OCI-LY1 (cell line): ENCODE results near the gene HTRA3.

ENCODE experiments used
- H2AFZ ChIP-seq: fragments of 200-600 bp; sonication (generic), shearing (Covaris generic); 2 replicates; pipeline ENCODE4 v1.6.0; 2014; ENCODE audit warnings: antibody characterized with exemption, mild to moderate bottlenecking, low read length
- H3F3A ChIP-seq: fragments of 200-600 bp; sonication (generic), shearing (Covaris generic); 2 replicates; pipeline ENCODE4 v1.6.0; 2014; ENCODE audit warnings: mild to moderate bottlenecking, antibody characterized with exemption, low read length, moderate library complexity; ENCODE audit not compliant: insufficient read depth
- H3K27ac ChIP-seq: fragments of 200-600 bp; sonication (generic); 2 replicates; pipeline ENCODE4 v1.5.1; 2014; ENCODE audit warnings: low read length, mixed run types, mild to moderate bottlenecking, low read depth; ENCODE audit not compliant: poor library complexity, severe bottlenecking
- H3K27me3 ChIP-seq: fragments of 200-600 bp; sonication (generic); 2 replicates; pipeline ENCODE4 v1.6.0; 2014; ENCODE audit warnings: antibody characterized with exemption, mild to moderate bottlenecking, low read length, moderate library complexity; ENCODE audit not compliant: insufficient read depth
- H3K36me3 ChIP-seq: fragments of 200-600 bp; sonication (generic); 2 replicates; pipeline ENCODE4 v1.6.1; 2014; ENCODE audit warnings: mild to moderate bottlenecking, antibody characterized with exemption, low read length, moderate library complexity, mixed read lengths; ENCODE audit not compliant: insufficient read depth
- H3K4me1 ChIP-seq: fragments of 200-600 bp; sonication (generic); 2 replicates; pipeline ENCODE4 v1.5.1; 2014; ENCODE audit warnings: mild to moderate bottlenecking, low read length, moderate library complexity; ENCODE audit not compliant: insufficient read depth, severe bottlenecking
- H3K4me2 ChIP-seq: fragments of 200-600 bp; sonication (generic), shearing (Covaris generic); 2 replicates; pipeline ENCODE4 v1.6.1; 2014; ENCODE audit warnings: low read length
- H3K4me3 ChIP-seq: fragments of 200-600 bp; sonication (generic); 2 replicates; pipeline ENCODE4 v1.5.1; 2014; ENCODE audit warnings: low read length, low read depth, mild to moderate bottlenecking, mixed read lengths; ENCODE audit not compliant: poor library complexity, severe bottlenecking
- H3K79me2 ChIP-seq: fragments of 200-600 bp; shearing (Covaris generic); 2 replicates; pipeline ENCODE4 v1.6.1; 2016; ENCODE audit warnings: mixed run types, low read length, mixed read lengths; ENCODE audit not compliant: insufficient read depth
- H3K9ac ChIP-seq: fragments of 200-600 bp; sonication (generic), shearing (Covaris generic); 2 replicates; pipeline ENCODE4 v1.6.1; 2014; ENCODE audit warnings: mild to moderate bottlenecking, low read length, mixed read lengths
- H3K9me2 ChIP-seq: fragments of 200-600 bp; sonication (generic), shearing (Covaris generic); 2 replicates; pipeline ENCODE4 v1.6.1; 2014; ENCODE audit warnings: low read depth, mild to moderate bottlenecking, low read length, mixed read lengths
- H3K9me3 ChIP-seq: fragments of 200-600 bp; shearing (Covaris generic); 2 replicates; pipeline ENCODE4 v1.6.1; 2014; ENCODE audit warnings: low read length, mixed read lengths
- H4K20me1 ChIP-seq: fragments of 200-600 bp; sonication (generic), shearing (Covaris generic); 2 replicates; pipeline ENCODE4 v1.6.0; 2016; ENCODE audit warnings: mild to moderate bottlenecking, low read length; ENCODE audit not compliant: insufficient read depth
- EZH2 ChIP-seq: fragments of 200-600 bp; sonication (generic), shearing (Covaris generic); IDR thresholded peaks from 2 replicates; pipeline ENCODE4 v1.8.0; 2017; ENCODE audit warnings: borderline replicate concordance, mixed run types, mild to moderate bottlenecking, antibody characterized with exemption, low read length, moderate library complexity, mixed read lengths
- TF ChIP-seq, protein P1 (sequence below): fragments of 200-600 bp; sonication (generic), shearing (Covaris generic); IDR thresholded peaks from 2 replicates; pipeline ENCODE4 v1.5.1; 2017; ENCODE audit warnings: mild to moderate bottlenecking, antibody characterized with exemption, low read length, moderate library complexity, mixed read lengths

Gene HTRA3

GRCh38 chr4:8264106-8264505 is 5.4 kb upstream of the HTRA3 start:
- Histone ChIP-seq H3K9ac (no peak overlapping the region), H2AFZ (no peak overlapping the region), H3K27ac (no peak overlapping the region), H3K36me3 (no peaks in the 10 kb centered on the region), H3K4me3 (no peak overlapping the region), H4K20me1 (no peaks in the 10 kb centered on the region), H3K27me3 (no peaks in the 10 kb centered on the region), H3K79me2 (no peaks in the 10 kb centered on the region), H3K4me1 (no peaks in the 10 kb centered on the region), H3F3A (no peaks in the 10 kb centered on the region), H3K9me3 (no peaks in the 10 kb centered on the region), H3K9me2 (no peaks in the 10 kb centered on the region), H3K4me2 (no peak overlapping the region)
- TF ChIP-seq EZH2, result no peak
- TF ChIP-seq, protein P1, sequence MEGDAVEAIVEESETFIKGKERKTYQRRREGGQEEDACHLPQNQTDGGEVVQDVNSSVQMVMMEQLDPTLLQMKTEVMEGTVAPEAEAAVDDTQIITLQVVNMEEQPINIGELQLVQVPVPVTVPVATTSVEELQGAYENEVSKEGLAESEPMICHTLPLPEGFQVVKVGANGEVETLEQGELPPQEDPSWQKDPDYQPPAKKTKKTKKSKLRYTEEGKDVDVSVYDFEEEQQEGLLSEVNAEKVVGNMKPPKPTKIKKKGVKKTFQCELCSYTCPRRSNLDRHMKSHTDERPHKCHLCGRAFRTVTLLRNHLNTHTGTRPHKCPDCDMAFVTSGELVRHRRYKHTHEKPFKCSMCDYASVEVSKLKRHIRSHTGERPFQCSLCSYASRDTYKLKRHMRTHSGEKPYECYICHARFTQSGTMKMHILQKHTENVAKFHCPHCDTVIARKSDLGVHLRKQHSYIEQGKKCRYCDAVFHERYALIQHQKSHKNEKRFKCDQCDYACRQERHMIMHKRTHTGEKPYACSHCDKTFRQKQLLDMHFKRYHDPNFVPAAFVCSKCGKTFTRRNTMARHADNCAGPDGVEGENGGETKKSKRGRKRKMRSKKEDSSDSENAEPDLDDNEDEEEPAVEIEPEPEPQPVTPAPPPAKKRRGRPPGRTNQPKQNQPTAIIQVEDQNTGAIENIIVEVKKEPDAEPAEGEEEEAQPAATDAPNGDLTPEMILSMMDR, result no peak

- H2AFZ ChIP-seq, result no peak overlapping the region
- no peak overlapping the region for H3K4me2 ChIP-seq
- no peak overlapping the region for H3K4me3 ChIP-seq
- TF ChIP-seq, protein P1, result no peak
- TF ChIP-seq EZH2, result no peak
- H3K36me3 ChIP-seq, result no peaks in the 10 kb centered on the region
- H3F3A ChIP-seq, result no peaks in the 10 kb centered on the region
- H3K9me3 ChIP-seq, result no peaks in the 10 kb centered on the region
- H3K4me1 ChIP-seq, result no peaks in the 10 kb centered on the region
- H3K79me2 ChIP-seq, result no peaks in the 10 kb centered on the region
- no peak overlapping the region for H3K9ac ChIP-seq
- no peaks in the 10 kb centered on the region for H3K27me3 ChIP-seq
- H3K27ac ChIP-seq, result no peak overlapping the region
- H4K20me1 ChIP-seq, result no peaks in the 10 kb centered on the region
- no peaks in the 10 kb centered on the region for H3K9me2 ChIP-seq
Observed at GRCh38 chr4:8265171-8265929, 4.2 kb upstream of the HTRA3 start.

DNA sequence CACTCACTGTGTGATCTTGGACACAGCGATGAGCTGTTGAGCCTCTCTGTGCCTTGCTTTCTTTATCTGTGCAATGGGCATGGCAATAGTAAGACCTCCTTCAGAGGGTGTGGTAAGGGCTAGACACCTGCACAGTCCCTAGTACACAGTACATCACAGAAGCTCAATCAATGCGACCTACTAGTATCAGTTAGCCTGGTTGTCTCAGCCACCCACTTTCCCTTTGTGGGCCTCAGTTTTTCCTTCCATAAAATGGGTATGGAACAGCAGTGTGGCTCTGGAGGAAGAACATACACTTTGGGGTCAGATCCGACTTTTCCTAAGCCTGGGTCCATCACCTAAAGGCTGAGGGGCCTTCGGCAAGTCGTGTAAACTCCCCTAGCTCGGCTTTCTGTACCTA is 3.5 kb upstream of the HTRA3 start:
- Histone ChIP-seq H3K36me3 (no peaks in the 10 kb centered on the region), H3K4me3 (no peak overlapping the region), H3K9me2 (no peaks in the 10 kb centered on the region), H3K4me1 (no peaks in the 10 kb centered on the region), H3K4me2 (no peak overlapping the region), H3K79me2 (no peaks in the 10 kb centered on the region), H4K20me1 (no peaks in the 10 kb centered on the region), H2AFZ (no peak overlapping the region), H3K9me3 (no peaks in the 10 kb centered on the region), H3K27me3 (no peaks in the 10 kb centered on the region), H3K9ac (no peak overlapping the region), H3F3A (no peaks in the 10 kb centered on the region), H3K27ac (no peak overlapping the region)
- TF ChIP-seq, protein P1, result no peak
- no peak for TF ChIP-seq EZH2
